AG09309 (cell line): ENCODE data around the gene PCDHGB1.
A peak's percentile ranks its signal among the peaks of the same experiment; 100 is the strongest.
"Not testable (repeated sequence)": the region's sequence is repeated elsewhere in the genome, so short reads cannot be mapped to it uniquely, and the experiment has no call there.

Source experiments
- DNase-seq: peaks from one replicate; pipeline ENCODE4 v3.0.0-alpha.2; 2010; ENCODE audit warnings: low read depth
- H3K4me3 ChIP-seq: 2 replicates; pipeline ENCODE4 v1.5.1; 2011; ENCODE audit warnings: mild to moderate bottlenecking, low read depth, low read length, moderate library complexity; ENCODE audit not compliant: control insufficient read depth
- CTCF ChIP-seq: IDR thresholded peaks from 2 replicates; pipeline ENCODE4 v1.5.1; 2011; ENCODE audit warnings: mild to moderate bottlenecking, low read depth, low read length, inconsistent platforms; ENCODE audit not compliant: insufficient read depth, control insufficient read depth; ENCODE audit errors: missing control alignments

PCDHGB1 gene

GRCh38 chr5:141349917-141350619 is at the start of gene PCDHGB1:
TSS of gene PCDHGB1 (plus strand) at chr5:141350099. CDS start at chr5:141350261, 162 bp downstream.
- peak within 1 kb of the TSS; percentile 12 for H3K4me3 ChIP-seq
- TF ChIP-seq CTCF, result peak; percentile 64
- DNase-seq, result no peak

GRCh38 chr5:141303756-141304155 is 46.1 kb upstream of the PCDHGB1 start, which contains the start of gene SLC25A2:
TSS of gene SLC25A2 (minus strand) at chr5:141304049. CDS start at chr5:141303865, 184 bp downstream.
- TF ChIP-seq CTCF, result no peak
- no peak within 1 kb of the TSS for H3K4me3 ChIP-seq
- DNase-seq, result no peak

GRCh38 chr5:141306630-141307029 is 43.3 kb upstream of the PCDHGB1 start:
- no peak for TF ChIP-seq CTCF
- H3K4me3 ChIP-seq, result no peak overlapping the region
- DNase-seq, result no peak

GRCh38 chr5:141313711-141314110 is 36.2 kb upstream of the PCDHGB1 start:
- no peak for DNase-seq
- no peak overlapping the region for H3K4me3 ChIP-seq
- no peak for TF ChIP-seq CTCF

- DNase-seq, H3K4me3 ChIP-seq: not testable (repeated sequence)
These were observed 32.9 kb upstream of the PCDHGB1 start for GRCh38 chr5:141316963-141317362.

- DNase-seq, result no peak
- no peak for TF ChIP-seq CTCF
- H3K4me3 ChIP-seq, result no peak overlapping the region
These were observed 30.7 kb upstream of the PCDHGB1 start for GRCh38 chr5:141319202-141319601.

- peak overlapping the region; percentile 78 for H3K4me3 ChIP-seq
- no peak for DNase-seq
- TF ChIP-seq CTCF, result no peak
These were observed 30.2 kb upstream of the PCDHGB1 start for GRCh38 chr5:141319699-141320098.
